ENCODE measurements around the gene SIRPD. TPM values are rescaled to one million over a fixed set of nuclear protein-coding genes. Genes with fewer than 3 reads are reported as not detected.

SIRPD gene
- total RNA-seq, 1 donor from 2014 or later = not detected

GRCh38 chr20:1526310-1526709 lies 31.2 kb downstream of the SIRPD start:
- Mint-ChIP-seq H3K36me3 (no peaks in the 10 kb centered on the region), H3K27me3 (ENCODE audit: insufficient read depth, low read depth) (peaks cover 5% of the 10 kb centered on the region), H3K4me1 (no peaks in the 10 kb centered on the region), H3K9me3 (no peaks in the 10 kb centered on the region), H3K4me3 (no peak overlapping the region), H3K27ac (no peak overlapping the region)
- Histone ChIP-seq H4K20me1 (ENCODE audit: low read depth) (no peaks in the 10 kb centered on the region), H3K4me3 (no peak overlapping the region), H3K27ac (no peak overlapping the region), H3K79me2 (ENCODE audit: low read depth) (no peaks in the 10 kb centered on the region), H3K4me2 (no peak overlapping the region), H3K9me3 (ENCODE audit: low read depth) (no peaks in the 10 kb centered on the region), H2AFZ (replicated peaks) (no peak overlapping the region), H3F3A (ENCODE audit: low read depth) (no peaks in the 10 kb centered on the region), H3K27me3 (no peaks in the 10 kb centered on the region), H3K4me1 (no peaks in the 10 kb centered on the region), H3K9ac (no peak overlapping the region), H3K36me3 (no peaks in the 10 kb centered on the region)
- no peak for TF ChIP-seq EZH2phosphoT487 (IDR thresholded peaks at IDR 0.05)
- no peak for TF ChIP-seq CTCF (IDR thresholded peaks at IDR 0.05)
- TF ChIP-seq EZH2 (IDR thresholded peaks at IDR 0.05) = no peak
- DNase-seq (ENCODE audit: low spot score) = no peak

GRCh38 chr20:1524004-1524403 lies 33.5 kb downstream of the SIRPD start:
- H3K36me3 ChIP-seq = no peaks in the 10 kb centered on the region
- Mint-ChIP-seq H3K4me1 (no peaks in the 10 kb centered on the region), H3K27ac (no peak overlapping the region), H3K9me3 (no peaks in the 10 kb centered on the region), H3K4me3 (no peak overlapping the region), H3K36me3 (no peaks in the 10 kb centered on the region), H3K27me3 (ENCODE audit: insufficient read depth, low read depth) (peaks cover 2% of the 10 kb centered on the region)
- no peak overlapping the region for H3K4me2 ChIP-seq
- no peaks in the 10 kb centered on the region for H3K27me3 ChIP-seq
- TF ChIP-seq CTCF (IDR thresholded peaks at IDR 0.05) = no peak
- no peak for TF ChIP-seq EZH2 (IDR thresholded peaks at IDR 0.05)
- no peak for TF ChIP-seq EZH2phosphoT487 (IDR thresholded peaks at IDR 0.05)
- no peak for DNase-seq (ENCODE audit: low spot score)
- no peak overlapping the region for H2AFZ ChIP-seq (replicated peaks)
- H3K27ac ChIP-seq = no peak overlapping the region
- H3K9me3 ChIP-seq (ENCODE audit: low read depth) = no peaks in the 10 kb centered on the region
- H3K79me2 ChIP-seq (ENCODE audit: low read depth) = no peaks in the 10 kb centered on the region
- peaks cover 2% of the 10 kb centered on the region for H3K4me1 ChIP-seq
- no peaks in the 10 kb centered on the region for H3F3A ChIP-seq (ENCODE audit: low read depth)
- H4K20me1 ChIP-seq (ENCODE audit: low read depth) = no peaks in the 10 kb centered on the region
- no peak overlapping the region for H3K9ac ChIP-seq
- no peak overlapping the region for H3K4me3 ChIP-seq

GRCh38 chr20:1517010-1517409 lies 40.5 kb downstream of the SIRPD start:
- H3K36me3 Mint-ChIP-seq = no peaks in the 10 kb centered on the region
- Histone ChIP-seq H4K20me1 (ENCODE audit: low read depth) (no peaks in the 10 kb centered on the region), H3K79me2 (ENCODE audit: low read depth) (no peaks in the 10 kb centered on the region), H3K36me3 (no peaks in the 10 kb centered on the region), H3F3A (ENCODE audit: low read depth) (no peaks in the 10 kb centered on the region), H2AFZ (replicated peaks) (no peak overlapping the region), H3K4me3 (no peak overlapping the region), H3K9ac (no peak overlapping the region), H3K27me3 (no peaks in the 10 kb centered on the region), H3K27ac (no peak overlapping the region), H3K9me3 (ENCODE audit: low read depth) (no peaks in the 10 kb centered on the region), H3K4me1 (peaks cover 8% of the 10 kb centered on the region), H3K4me2 (no peak overlapping the region)
- H3K27ac Mint-ChIP-seq = no peak overlapping the region
- TF ChIP-seq EZH2 (IDR thresholded peaks at IDR 0.05) (no peak), CTCF (IDR thresholded peaks at IDR 0.05) (no peak), EZH2phosphoT487 (IDR thresholded peaks at IDR 0.05) (no peak)
- H3K4me3 Mint-ChIP-seq = no peak overlapping the region
- H3K27me3 Mint-ChIP-seq (ENCODE audit: insufficient read depth, low read depth) = no peaks in the 10 kb centered on the region
- no peaks in the 10 kb centered on the region for H3K4me1 Mint-ChIP-seq
- no peak for DNase-seq (ENCODE audit: low spot score)
- no peaks in the 10 kb centered on the region for H3K9me3 Mint-ChIP-seq
